ENCODE results near the gene DST.
"Not testable (repeated sequence)": the region's sequence is repeated elsewhere in the genome, so short reads cannot be mapped to it uniquely, and the experiment has no call there.

Gene DST

GRCh38 chr6:56663344-56663743, 20.7 kb upstream of the DST start:
- no peak for DNase-seq (ENCODE audit: low spot score)

- not testable (repeated sequence) for DNase-seq (ENCODE audit: low spot score)
Observed at GRCh38 chr6:56661338-56661737, 18.6 kb upstream of the DST start.

- DNase-seq (ENCODE audit: low spot score): no peak
Observed at GRCh38 chr6:56660381-56660730, 17.7 kb upstream of the DST start.

GRCh38 chr6:56659721-56660380, 17.2 kb upstream of the DST start:
- DNase-seq (ENCODE audit: low spot score): no peak

GRCh38 chr6:56658326-56658725, 15.6 kb upstream of the DST start:
- DNase-seq (ENCODE audit: low spot score): no peak

GRCh38 chr6:56657354-56657753, 14.7 kb upstream of the DST start:
- DNase-seq (ENCODE audit: low spot score): no peak

- DNase-seq (ENCODE audit: low spot score): no peak
Observed at GRCh38 chr6:56656466-56656865, 13.8 kb upstream of the DST start.

- DNase-seq (ENCODE audit: low spot score): no peak
Observed at GRCh38 chr6:56655996-56656395, 13.3 kb upstream of the DST start.

- DNase-seq (ENCODE audit: low spot score): no peak
Observed at GRCh38 chr6:56655249-56655648, 12.6 kb upstream of the DST start.

GRCh38 chr6:56652994-56653393, 10.3 kb upstream of the DST start:
- DNase-seq (ENCODE audit: low spot score): no peak

- DNase-seq (ENCODE audit: low spot score): no peak
Observed at GRCh38 chr6:56652231-56652630, 9.5 kb upstream of the DST start.

GRCh38 chr6:56650191-56650590, 7.5 kb upstream of the DST start:
- DNase-seq (ENCODE audit: low spot score): no peak

- no peak for DNase-seq (ENCODE audit: low spot score)
Observed at GRCh38 chr6:56649782-56650181, 7.1 kb upstream of the DST start.

GRCh38 chr6:56649053-56649769, 6.5 kb upstream of the DST start:
- no peak for DNase-seq (ENCODE audit: low spot score)

- DNase-seq (ENCODE audit: low spot score): no peak
Observed at GRCh38 chr6:56647172-56647762, 4.6 kb upstream of the DST start.

GRCh38 chr6:56644366-56644765, 1.7 kb upstream of the DST start:
- DNase-seq (ENCODE audit: low spot score): no peak

- DNase-seq (ENCODE audit: low spot score): no peak
Observed at GRCh38 chr6:56643379-56644089, 845 bp upstream of the DST start.

GRCh38 chr6:56640374-56640773, 2.3 kb downstream of the DST start:
- DNase-seq (ENCODE audit: low spot score): no peak

GRCh38 chr6:56638760-56639159, 3.9 kb downstream of the DST start:
- no peak for DNase-seq (ENCODE audit: low spot score)

- no peak for DNase-seq (ENCODE audit: low spot score)
Observed at GRCh38 chr6:56637640-56638039, 5.0 kb downstream of the DST start.

GRCh38 chr6:56628105-56628504, 14.6 kb downstream of the DST start:
- DNase-seq (ENCODE audit: low spot score): no peak

GRCh38 chr6:56625356-56625755, 17.3 kb downstream of the DST start:
- DNase-seq (ENCODE audit: low spot score): no peak

GRCh38 chr6:56624728-56625069, 18.0 kb downstream of the DST start:
- DNase-seq (ENCODE audit: low spot score): no peak
